CD8-positive, alpha-beta memory T cell (primary cell): ENCODE results near the gene CTXN1. TPM values are rescaled to one million over a fixed set of nuclear protein-coding genes. Genes with fewer than 3 reads are reported as not detected.

Experiments used
- CTCF ChIA-PET: fragments of 350-600 bp; sonication (Branson Sonifier 250); formaldehyde crosslinking; loops from one replicate; lab custom pipeline; 2021; ENCODE audit warnings: antibody characterized with exemption; lab: Charles Lee
- POLR2A ChIA-PET: fragments of 350-600 bp; sonication (Branson Sonifier 250); formaldehyde crosslinking; loops from one replicate; lab custom pipeline; 2021; ENCODE audit warnings: antibody characterized with exemption; lab: Charles Lee
- DNase-seq, 5 donors: peaks; one replicate each; pipeline versions ENCODE4 v3.0.0 to v3.0.0-alpha.2; 2020 to 2022; ENCODE audit warnings: mixed read lengths in 1 of 5
- H3K27ac ChIP-seq: one replicate; pipeline ENCODE4 v1.7.0; 2013; ENCODE audit warnings: low read depth, mild to moderate bottlenecking, low read length, moderate library complexity
- H3K27me3 ChIP-seq: 2 replicates; pipeline ENCODE4 v1.7.0; 2013; ENCODE audit warnings: low read length, mild to moderate bottlenecking; ENCODE audit not compliant: insufficient read depth, poor library complexity, severe bottlenecking
- H3K36me3 ChIP-seq: 2 replicates; pipeline ENCODE4 v1.7.0; 2013; ENCODE audit warnings: mild to moderate bottlenecking, low read length, moderate library complexity; ENCODE audit not compliant: insufficient read depth
- H3K4me1 ChIP-seq: 2 replicates; pipeline ENCODE4 v1.7.0; 2013; ENCODE audit warnings: mild to moderate bottlenecking, low read length, moderate library complexity; ENCODE audit not compliant: insufficient read depth
- H3K4me3 ChIP-seq: 2 replicates; pipeline ENCODE4 v1.7.0; 2013; ENCODE audit warnings: mild to moderate bottlenecking, low read length
- H3K9me3 ChIP-seq: 2 replicates; pipeline ENCODE4 v1.7.0; 2013; ENCODE audit warnings: mild to moderate bottlenecking, low read length
- H3K27ac Mint-ChIP-seq, 8 donors: one replicate each; pipeline ENCODE4 v1.8.0; 2020 to 2021; ENCODE audit warnings: mixed read lengths in 8 of 8, mild to moderate bottlenecking in 6 of 8, inconsistent platforms in 3 of 8, moderate library complexity in 3 of 8
- H3K27me3 Mint-ChIP-seq, 2 donors: one replicate each; pipeline ENCODE4 v1.8.0; 2020 to 2021; ENCODE audit warnings: mixed read lengths in 2 of 2, mild to moderate bottlenecking in 1 of 2, moderate library complexity in 1 of 2
- H3K36me3 Mint-ChIP-seq, 3 donors: one replicate each; pipeline ENCODE4 v1.8.0; 2020 to 2021; ENCODE audit warnings: mixed read lengths in 3 of 3, inconsistent platforms in 1 of 3, mild to moderate bottlenecking in 1 of 3
- H3K4me1 Mint-ChIP-seq, 3 donors: one replicate each; pipeline ENCODE4 v1.8.0; 2020 to 2021; ENCODE audit warnings: mixed read lengths in 3 of 3, inconsistent platforms in 1 of 3, mild to moderate bottlenecking in 1 of 3
- H3K4me3 Mint-ChIP-seq, 7 donors: one replicate each; pipeline ENCODE4 v1.8.0; 2020 to 2021; ENCODE audit warnings: mixed read lengths in 7 of 7, mild to moderate bottlenecking in 6 of 7, moderate library complexity in 4 of 7, inconsistent platforms in 2 of 7
- H3K9me3 Mint-ChIP-seq, 5 donors: one replicate each; pipeline ENCODE4 v1.8.0; 2020 to 2022; ENCODE audit warnings: mixed read lengths in 5 of 5, mild to moderate bottlenecking in 3 of 5, moderate library complexity in 2 of 5, inconsistent platforms in 1 of 5
- polyA plus RNA-seq: library from polyadenylated mRNA; unstranded; fragments of 300-500 nt; fragmentation: Illumina TruSeq; gene quantifications from one replicate; pipeline ENCODE4 v1.2.3, GENCODE V29; 2021
- total RNA-seq, 2 experiments: library from RNA; stranded (reverse); gene quantifications; one replicate each; pipeline ENCODE4 v1.2.3, GENCODE V29; 2021

The CTXN1 gene
- total and polyA plus RNA-seq, 3 experiments from 2014 or later = 0.42 to 0.72 TPM; not detected in 1

- no peak within 1 kb of the TSS for H3K4me3 Mint-ChIP-seq
- ChIA-PET CTCF (interaction anchor here (2.6 kb wide), 1 partner anchor 19 kb away, joined by 10 read pairs; no protein-coding TSS in a partner anchor), POLR2A (no interaction called here)
- Histone ChIP-seq H3K27me3 (no peaks in the 10 kb centered on the region), H3K27ac (no peak within 1 kb of the TSS), H3K4me1 (no peaks in the 10 kb centered on the region), H3K9me3 (no peaks in the 10 kb centered on the region), H3K36me3 (no peaks in the 10 kb centered on the region), H3K4me3 (no peak within 1 kb of the TSS)
- no peaks in the 10 kb centered on the region for H3K36me3 Mint-ChIP-seq
- no peak for DNase-seq
- peaks cover 13 to 22% of the 10 kb centered on the region in 2 donors for H3K27me3 Mint-ChIP-seq
- no peaks in the 10 kb centered on the region for H3K4me1 Mint-ChIP-seq
- peaks cover 0 to 3% (median 0%) of the 10 kb centered on the region in 5 donors for H3K9me3 Mint-ChIP-seq
- no peak within 1 kb of the TSS for H3K27ac Mint-ChIP-seq
Observed at GRCh38 chr19:7888145-7888825, 37.6 kb downstream of the CTXN1 start, which contains the start of gene LRRC8E. Gene LRRC8E (plus strand): TSS chr19:7888510. CDS start chr19:7895604, 7,094 bp downstream.

GRCh38 chr19:7887408-7888144, 38.4 kb downstream of the CTXN1 start:
- Mint-ChIP-seq H3K36me3 (no peaks in the 10 kb centered on the region), H3K4me3 (no peak overlapping the region), H3K4me1 (no peaks in the 10 kb centered on the region), H3K27ac (no peak overlapping the region), H3K9me3 (peaks cover 0 to 3% (median 0%) of the 10 kb centered on the region in 5 donors), H3K27me3 (peaks cover 13 to 22% of the 10 kb centered on the region in 2 donors)
- ChIA-PET POLR2A (no interaction called here), CTCF (interaction anchor here (2.6 kb wide), 1 partner anchor 19 kb away, joined by 10 read pairs; no protein-coding TSS in a partner anchor)
- Histone ChIP-seq H3K4me1 (no peaks in the 10 kb centered on the region), H3K27ac (no peak overlapping the region), H3K27me3 (no peaks in the 10 kb centered on the region), H3K9me3 (no peaks in the 10 kb centered on the region), H3K4me3 (no peak overlapping the region), H3K36me3 (no peaks in the 10 kb centered on the region)
- DNase-seq = no peak

- no peaks in the 10 kb centered on the region for H3K36me3 Mint-ChIP-seq
- CTCF ChIA-PET = interaction anchor here (0.8 to 1.2 kb wide), 3 partner anchors 16 to 58 kb away, joined by 3 read pairs; partner anchors contain the start of gene MAP2K7
- no peaks in the 10 kb centered on the region for H3K4me1 Mint-ChIP-seq
- Histone ChIP-seq H3K36me3 (no peaks in the 10 kb centered on the region), H3K9me3 (no peaks in the 10 kb centered on the region), H3K4me1 (no peaks in the 10 kb centered on the region), H3K4me3 (no peak overlapping the region), H3K27me3 (no peaks in the 10 kb centered on the region), H3K27ac (no peak overlapping the region)
- H3K9me3 Mint-ChIP-seq = peaks cover 0 to 3% (median 0%) of the 10 kb centered on the region in 5 donors
- POLR2A ChIA-PET = no interaction called here
- peak overlapping the region in 1 of 8 donors; percentile 81 for H3K27ac Mint-ChIP-seq
- DNase-seq = no peak
- H3K27me3 Mint-ChIP-seq = peaks cover 13 to 17% of the 10 kb centered on the region in 2 donors
- H3K4me3 Mint-ChIP-seq = no peak overlapping the region
Observed at GRCh38 chr19:7885818-7886217, 40.1 kb downstream of the CTXN1 start.

GRCh38 chr19:7883796-7884570, 42.0 kb downstream of the CTXN1 start:
- H3K4me3 ChIP-seq = no peak overlapping the region
- CTCF ChIA-PET = interaction anchor here (1.3 kb wide), 1 partner anchor 14 kb away, joined by 4 read pairs; no protein-coding TSS in a partner anchor
- Mint-ChIP-seq H3K9me3 (peaks cover 0 to 3% (median 0%) of the 10 kb centered on the region in 5 donors), H3K4me3 (no peak overlapping the region), H3K27ac (no peak overlapping the region), H3K36me3 (no peaks in the 10 kb centered on the region), H3K27me3 (peaks cover 10 to 11% of the 10 kb centered on the region in 2 donors), H3K4me1 (no peaks in the 10 kb centered on the region)
- no peaks in the 10 kb centered on the region for H3K27me3 ChIP-seq
- no peaks in the 10 kb centered on the region for H3K9me3 ChIP-seq
- POLR2A ChIA-PET = no interaction called here
- no peaks in the 10 kb centered on the region for H3K4me1 ChIP-seq
- H3K27ac ChIP-seq = no peak overlapping the region
- no peak for DNase-seq
- no peaks in the 10 kb centered on the region for H3K36me3 ChIP-seq

GRCh38 chr19:7883105-7883504, 42.8 kb downstream of the CTXN1 start:
- Histone ChIP-seq H3K27ac (no peak overlapping the region), H3K9me3 (no peaks in the 10 kb centered on the region), H3K36me3 (no peaks in the 10 kb centered on the region), H3K27me3 (no peaks in the 10 kb centered on the region), H3K4me1 (no peaks in the 10 kb centered on the region), H3K4me3 (no peak overlapping the region)
- Mint-ChIP-seq H3K9me3 (peaks cover 0 to 3% (median 0%) of the 10 kb centered on the region in 5 donors), H3K27me3 (peaks cover 7% of the 10 kb centered on the region in 2 donors), H3K4me1 (no peaks in the 10 kb centered on the region), H3K4me3 (no peak overlapping the region), H3K27ac (no peak overlapping the region), H3K36me3 (no peaks in the 10 kb centered on the region)
- CTCF ChIA-PET = interaction anchor here (0.9 to 1.3 kb wide), 2 partner anchors 8 to 14 kb away, joined by 3 to 4 read pairs; no protein-coding TSS in a partner anchor
- DNase-seq = no peak
- POLR2A ChIA-PET = interaction anchor here (0.7 kb wide), 1 partner anchor 1325 kb away, joined by 10 read pairs; no protein-coding TSS in a partner anchor

- no peak overlapping the region for H3K4me3 ChIP-seq
- no peaks in the 10 kb centered on the region for H3K27me3 ChIP-seq
- no peak for DNase-seq
- H3K9me3 Mint-ChIP-seq = peaks cover 0 to 3% (median 0%) of the 10 kb centered on the region in 5 donors
- peaks cover 0 to 3% of the 10 kb centered on the region in 2 donors for H3K27me3 Mint-ChIP-seq
- no peaks in the 10 kb centered on the region for H3K9me3 ChIP-seq
- H3K27ac Mint-ChIP-seq = no peak overlapping the region
- no peaks in the 10 kb centered on the region for H3K36me3 Mint-ChIP-seq
- no peak overlapping the region for H3K27ac ChIP-seq
- POLR2A ChIA-PET = no interaction called here
- H3K4me3 Mint-ChIP-seq = no peak overlapping the region
- H3K36me3 ChIP-seq = no peaks in the 10 kb centered on the region
- H3K4me1 Mint-ChIP-seq = no peaks in the 10 kb centered on the region
- H3K4me1 ChIP-seq = no peaks in the 10 kb centered on the region
- CTCF ChIA-PET = interaction anchor here (1.0 to 3.2 kb wide), 2 partner anchors 13 to 22 kb away, joined by 4 to 13 read pairs; partner anchors contain the start of gene MAP2K7
Observed at GRCh38 chr19:7881910-7882309, 44.0 kb downstream of the CTXN1 start.

GRCh38 chr19:7879836-7880235, 46.1 kb downstream of the CTXN1 start:
- no peak overlapping the region for H3K4me3 ChIP-seq
- H3K4me1 ChIP-seq = peaks cover 2% of the 10 kb centered on the region
- H3K4me1 Mint-ChIP-seq = peaks cover 0 to 3% (median 3%) of the 10 kb centered on the region in 3 donors
- H3K36me3 ChIP-seq = no peaks in the 10 kb centered on the region
- H3K27ac Mint-ChIP-seq = no peak overlapping the region
- H3K36me3 Mint-ChIP-seq = no peaks in the 10 kb centered on the region
- no peak overlapping the region for H3K4me3 Mint-ChIP-seq
- DNase-seq = no peak
- ChIA-PET POLR2A (no interaction called here), CTCF (interaction anchor here (3.2 kb wide), 1 partner anchor 11 kb away, joined by 13 read pairs; no protein-coding TSS in a partner anchor)
- H3K27ac ChIP-seq = no peak overlapping the region
- H3K9me3 Mint-ChIP-seq = peaks cover 0 to 3% (median 0%) of the 10 kb centered on the region in 5 donors
- H3K9me3 ChIP-seq = no peaks in the 10 kb centered on the region
- H3K27me3 Mint-ChIP-seq = peaks cover 4 to 6% of the 10 kb centered on the region in 2 donors
- peaks cover under 1% of the 10 kb centered on the region for H3K27me3 ChIP-seq
